ENCODE measurements around the gene FPR1. TPM values are rescaled to one million over a fixed set of nuclear protein-coding genes. Genes with fewer than 3 reads are reported as not detected.

FPR1 gene
- total RNA-seq (2022; extraction: Qiagen RNA extraction) = 0.07 to 0.31 TPM (median 0.08 TPM) in 4 of 5 replicates, not detected in the other

GRCh38 chr19:51751655-51752054 lies at the start of gene FPR1:
TSS of gene FPR1 (minus strand) at chr19:51751878. CDS start at chr19:51746994, 4,884 bp downstream.

GRCh38 chr19:51794885-51795490 lies 43.3 kb upstream of the FPR1 start, which contains the start of gene FPR3:
TSS of gene FPR3 (plus strand) at chr19:51795157. CDS start at chr19:51823749, 28,592 bp downstream.

GRCh38 chr19:51760697-51761356 lies 9.1 kb upstream of the FPR1 start, which contains the start of gene FPR2:
TSS of gene FPR2 (plus strand) at chr19:51761180. CDS start at chr19:51768659, 7,479 bp downstream.

Other genes with a start within 250 kb of the FPR1 start
- gene SIGLEC6, start 220.2 kb downstream of the FPR1 start, total RNA-seq (2022; extraction: Qiagen RNA extraction) = not detected in 5 replicates
- gene ZNF175, start 180.6 kb downstream of the FPR1 start, total RNA-seq (2022; extraction: Qiagen RNA extraction) = 2.8 to 5.3 TPM (median 4.4 TPM) in 5 replicates
- 0.06 TPM in 1 of 5 replicates, not detected in the others for gene SIGLEC5, start 121.5 kb downstream of the FPR1 start, total RNA-seq (2022; extraction: Qiagen RNA extraction)
- 0.03 to 0.12 TPM (median 0.05 TPM) in 3 of 5 replicates, not detected in the others for gene SIGLEC14, start 105.1 kb downstream of the FPR1 start, total RNA-seq (2022; extraction: Qiagen RNA extraction)
- 12.1 to 19.1 TPM (median 15.9 TPM) in 5 replicates for gene SPACA6, start 58.5 kb downstream of the FPR1 start, total RNA-seq (2022; extraction: Qiagen RNA extraction)
- gene HAS1, start 27.9 kb downstream of the FPR1 start, total RNA-seq (2022; extraction: Qiagen RNA extraction) = not detected in 5 replicates
- gene FPR2, start 9.3 kb upstream of the FPR1 start, total RNA-seq (2022; extraction: Qiagen RNA extraction) = not detected in 5 replicates
- not detected in 5 replicates for gene FPR3, start 43.3 kb upstream of the FPR1 start, total RNA-seq (2022; extraction: Qiagen RNA extraction)
- 0.03 to 0.12 TPM (median 0.08 TPM) in 4 of 5 replicates, not detected in the other for gene ZNF577, start 136.1 kb upstream of the FPR1 start, total RNA-seq (2022; extraction: Qiagen RNA extraction)
- gene ZNF649, start 153.1 kb upstream of the FPR1 start, total RNA-seq (2022; extraction: Qiagen RNA extraction) = 0.15 to 0.51 TPM (median 0.27 TPM) in 5 replicates
- 0.65 to 1.8 TPM (median 1.3 TPM) in 5 replicates for gene ZNF613, start 175.6 kb upstream of the FPR1 start, total RNA-seq (2022; extraction: Qiagen RNA extraction)
- gene ZNF350, start 235.0 kb upstream of the FPR1 start, total RNA-seq (2022; extraction: Qiagen RNA extraction) = 3.0 to 6.1 TPM (median 4.7 TPM) in 5 replicates